Measurements from ENCODE around the gene PPFIBP1. TPM values are rescaled to one million over a fixed set of nuclear protein-coding genes. Genes with fewer than 3 reads are reported as not detected.
"Not testable (repeated sequence)": the region's sequence is repeated elsewhere in the genome, so short reads cannot be mapped to it uniquely, and the experiment has no call there.

Gene PPFIBP1
- total RNA-seq, 1 donor from 2014 or later, result 184 TPM

DNA sequence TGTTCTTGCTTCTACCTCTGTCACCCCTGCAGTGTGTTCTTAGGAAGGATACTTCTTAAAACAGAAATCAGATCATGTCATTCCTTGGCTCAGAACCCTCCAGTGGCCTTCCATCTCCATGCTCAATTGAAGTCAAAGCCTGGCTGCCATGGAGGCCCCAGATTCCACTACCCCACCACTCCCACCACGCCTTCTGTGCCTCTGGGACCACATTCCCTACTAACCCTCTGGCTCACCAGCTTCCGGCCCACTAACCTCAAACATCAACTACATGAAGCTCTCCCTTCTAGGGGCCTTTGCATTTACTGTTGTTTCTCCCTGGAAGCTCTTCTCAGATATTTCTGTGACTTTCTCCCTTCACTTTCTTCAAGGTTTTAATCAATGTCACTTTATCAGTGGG, 96.1 kb downstream of the PPFIBP1 start:
- Mint-ChIP-seq H3K27ac (ENCODE audit: unreplicated experiment) (peak overlapping the region; percentile 1), H3K4me1 (ENCODE audit: unreplicated experiment) (peaks cover 22% of the 10 kb centered on the region)
- TF ChIP-seq CTCF (IDR thresholded peaks at IDR 0.05; ENCODE audit: unreplicated experiment), result no peak

GRCh38 chr12:27622436-27623195, 98.6 kb downstream of the PPFIBP1 start:
- TF ChIP-seq CTCF (IDR thresholded peaks at IDR 0.05; ENCODE audit: unreplicated experiment), result no peak
- Mint-ChIP-seq H3K4me3 (ENCODE audit: unreplicated experiment) (no peak overlapping the region), H3K27me3 (ENCODE audit: unreplicated experiment) (peaks cover 2% of the 10 kb centered on the region), H3K27ac (ENCODE audit: unreplicated experiment) (no peak overlapping the region), H3K36me3 (ENCODE audit: low read depth, unreplicated experiment) (peaks cover 7% of the 10 kb centered on the region), H3K4me1 (ENCODE audit: unreplicated experiment) (peaks cover 14% of the 10 kb centered on the region), H3K9me3 (ENCODE audit: unreplicated experiment) (no peaks in the 10 kb centered on the region)
- DNase-seq (ENCODE audit: low spot score), result no peak

More for the DNA sequence above, 96.1 kb downstream of the PPFIBP1 start:
- no peak for DNase-seq (ENCODE audit: low spot score)
- no peak overlapping the region for H3K4me3 Mint-ChIP-seq (ENCODE audit: unreplicated experiment)
- H3K27me3 Mint-ChIP-seq (ENCODE audit: unreplicated experiment), result peaks cover 3% of the 10 kb centered on the region
- H3K9me3 Mint-ChIP-seq (ENCODE audit: unreplicated experiment), result no peaks in the 10 kb centered on the region
- peaks cover 7% of the 10 kb centered on the region for H3K36me3 Mint-ChIP-seq (ENCODE audit: low read depth, unreplicated experiment)

GRCh38 chr12:27623645-27624044, 99.6 kb downstream of the PPFIBP1 start:
- Mint-ChIP-seq H3K9me3 (ENCODE audit: unreplicated experiment) (no peaks in the 10 kb centered on the region), H3K27me3 (ENCODE audit: unreplicated experiment) (peaks cover 2% of the 10 kb centered on the region), H3K27ac (ENCODE audit: unreplicated experiment) (no peak overlapping the region), H3K36me3 (ENCODE audit: low read depth, unreplicated experiment) (peaks cover 3% of the 10 kb centered on the region), H3K4me1 (ENCODE audit: unreplicated experiment) (peaks cover 10% of the 10 kb centered on the region), H3K4me3 (ENCODE audit: unreplicated experiment) (no peak overlapping the region)
- no peak for TF ChIP-seq CTCF (IDR thresholded peaks at IDR 0.05; ENCODE audit: unreplicated experiment)
- no peak for DNase-seq (ENCODE audit: low spot score)

- Mint-ChIP-seq H3K4me1 (ENCODE audit: unreplicated experiment) (peaks cover 4% of the 10 kb centered on the region), H3K9me3 (ENCODE audit: unreplicated experiment) (no peaks in the 10 kb centered on the region), H3K36me3 (ENCODE audit: low read depth, unreplicated experiment) (peaks cover 3% of the 10 kb centered on the region), H3K27ac (ENCODE audit: unreplicated experiment) (no peak overlapping the region), H3K27me3 (ENCODE audit: unreplicated experiment) (peaks cover 2% of the 10 kb centered on the region), H3K4me3 (ENCODE audit: unreplicated experiment) (no peak overlapping the region)
- TF ChIP-seq CTCF (IDR thresholded peaks at IDR 0.05; ENCODE audit: unreplicated experiment), result no peak
- DNase-seq (ENCODE audit: low spot score), result no peak
Observed at GRCh38 chr12:27624586-27624985, 100.6 kb downstream of the PPFIBP1 start.

DNA sequence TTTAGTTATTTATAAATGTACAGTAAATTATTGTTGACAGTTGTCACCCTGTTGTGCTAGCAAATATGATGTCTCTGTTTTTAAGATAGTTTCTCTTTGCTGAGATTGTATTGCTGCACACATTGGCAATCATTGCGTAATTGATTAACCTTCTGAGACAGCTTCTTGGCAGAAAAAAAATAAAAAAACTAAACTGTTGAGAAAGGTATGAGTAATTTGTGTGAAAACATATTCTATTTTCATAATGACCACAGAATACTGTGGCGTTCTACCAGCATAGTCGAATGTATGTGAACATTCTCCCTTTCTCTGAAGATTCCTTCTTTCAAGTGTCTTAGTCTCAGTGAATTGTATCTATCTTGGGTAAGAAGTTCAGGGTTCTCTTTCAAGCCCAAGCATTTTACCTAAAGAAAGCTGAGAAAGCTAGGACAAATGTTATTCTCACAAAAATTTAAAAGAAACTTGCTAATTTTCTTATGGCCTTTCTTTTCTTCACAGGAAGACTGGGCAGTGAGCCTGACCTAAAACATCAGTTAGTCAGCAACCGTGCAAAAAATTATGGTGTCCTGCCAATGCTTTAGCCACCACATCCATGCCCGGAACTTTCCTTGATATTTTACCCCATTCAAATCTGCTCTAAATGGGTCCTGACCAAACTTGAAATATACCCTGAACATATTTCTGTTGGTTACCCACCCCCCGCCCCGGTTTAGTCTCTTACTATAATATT, 103.3 kb downstream of the PPFIBP1 start:
- Mint-ChIP-seq H3K27me3 (ENCODE audit: unreplicated experiment) (peaks cover 2% of the 10 kb centered on the region), H3K27ac (ENCODE audit: unreplicated experiment) (no peak overlapping the region), H3K9me3 (ENCODE audit: unreplicated experiment) (no peaks in the 10 kb centered on the region), H3K4me3 (ENCODE audit: unreplicated experiment) (no peak overlapping the region), H3K36me3 (ENCODE audit: low read depth, unreplicated experiment) (no peaks in the 10 kb centered on the region), H3K4me1 (ENCODE audit: unreplicated experiment) (peaks cover 10% of the 10 kb centered on the region)
- DNase-seq (ENCODE audit: low spot score), result no peak
- no peak for TF ChIP-seq CTCF (IDR thresholded peaks at IDR 0.05; ENCODE audit: unreplicated experiment)

GRCh38 chr12:27627853-27628469, 104.0 kb downstream of the PPFIBP1 start:
- not testable (repeated sequence) for H3K27ac Mint-ChIP-seq (ENCODE audit: unreplicated experiment); H3K36me3 Mint-ChIP-seq (ENCODE audit: low read depth, unreplicated experiment); H3K9me3 Mint-ChIP-seq (ENCODE audit: unreplicated experiment); H3K27me3 Mint-ChIP-seq (ENCODE audit: unreplicated experiment); DNase-seq (ENCODE audit: low spot score); H3K4me3 Mint-ChIP-seq (ENCODE audit: unreplicated experiment)
- peaks cover 10% of the 10 kb centered on the region for H3K4me1 Mint-ChIP-seq (ENCODE audit: unreplicated experiment)

GRCh38 chr12:27630219-27630618, 106.2 kb downstream of the PPFIBP1 start:
- H3K4me3 Mint-ChIP-seq (ENCODE audit: unreplicated experiment); H3K27me3 Mint-ChIP-seq (ENCODE audit: unreplicated experiment); DNase-seq (ENCODE audit: low spot score); H3K9me3 Mint-ChIP-seq (ENCODE audit: unreplicated experiment); H3K27ac Mint-ChIP-seq (ENCODE audit: unreplicated experiment); H3K36me3 Mint-ChIP-seq (ENCODE audit: low read depth, unreplicated experiment); H3K4me1 Mint-ChIP-seq (ENCODE audit: unreplicated experiment): not testable (repeated sequence)
